Pancreas (tissue), 10 donors: ENCODE results near the gene THSD7A. TPM values are rescaled to one million over a fixed set of nuclear protein-coding genes. Genes with fewer than 3 reads are reported as not detected.

Experiments used
- ATAC-seq, 4 donors: fragments of 200-7000 bp; cut with Tn5 transposase; one replicate each; pipeline versions ENCODE4 v1.8.0 to v1.9.1; 2020; ENCODE audit warnings: mild to moderate bottlenecking in 4 of 4, moderate library complexity in 4 of 4
- DNase-seq, 6 donors: peaks; one replicate each; pipeline ENCODE4 v3.0.0-alpha.2; 2020
- FAIRE-seq: peaks from 2 replicates; lab custom pipeline; 2012; peaks lifted over from hg19 to GRCh38; lab: Jason Lieb, UNC
- H3K27ac ChIP-seq, 4 donors: fragments of 200-600 bp; sonication (generic); 1 replicate in 3 of 4; 2 replicates in 1 of 4; pipeline versions ENCODE4 v1.5.0 to v1.8.0; 2020
- H3K27me3 ChIP-seq, 4 donors: fragments of 200-600 bp; one replicate each; pipeline ENCODE4 v1.8.0; 2021
- H3K36me3 ChIP-seq, 3 donors: fragments of 200-600 bp; sonication (generic) in 1 of 3; one replicate each; pipeline versions ENCODE4 v1.5.0 to v1.8.0; 2020 to 2021
- H3K4me1 ChIP-seq, 3 donors: fragments of 200-600 bp; one replicate each; pipeline ENCODE4 v1.8.0; 2021
- H3K4me3 ChIP-seq, 4 donors: fragments of 200-600 bp; sonication (generic) in 2 of 4; one replicate each; pipeline versions ENCODE4 v1.5.0 to v1.8.0; 2020 to 2021
- H3K9me3 ChIP-seq, 4 donors: fragments of 200-600 bp; one replicate each; pipeline ENCODE4 v1.8.0; 2021
- WGBS, 2 donors: extraction: QIAGEN DNeasy Blood & Tissue Kit; methylation state at CpG; one replicate each; pipeline ENCODE4 v1.1.7; 2013; 5-methylcytosine and 5-hydroxymethylcytosine counted together
- intact Hi-C, 3 donors: fragments of 100-400 bp; cut with DNase I; formaldehyde crosslinking; loops; one replicate each; pipeline versions ENCODE4 v1.11.1 to v1.14.2; 2022
- polyA plus RNA-seq, 2 donors: library from polyadenylated mRNA; stranded (reverse); fragments of 200-250 nt; gene quantifications; one replicate each; pipeline ENCODE4 v1.2.3, GENCODE V29; 2013
- total RNA-seq, 6 donors: library from RNA; stranded (reverse); fragmentation: NEBNext Ultra II Directional in 4 of 6; extraction: Animal tissue kit (Norgen Biotek cat#: 25700) in 4 of 6; gene quantifications; one replicate each; pipeline versions ENCODE4 v1.2.1 to v1.2.4, GENCODE V29; 2021 to 2023
- TF ChIP-seq, protein P1 (sequence below), 4 donors: fragments of 200-600 bp; sonication (generic) in 3 of 4; IDR thresholded peaks; one replicate each; pipeline versions ENCODE4 v1.5.0 to v1.8.0; 2021; ENCODE audit warnings: antibody characterized with exemption in 4 of 4
- donor health status: healthy with polysubstance abuse.
- donor health status: DM: no; HTN: no; CAD: no; lungs with moderate emphysema.
- donor health status: DM: no; HTN: no; CAD: no.
- donor health status: control.
- donor health status: control.
- donor health status: Bipolar disorder and iron deficiency.
- donor health status: DM: yes; HTN: yes; CAD: no.
- donor health status: DM: no; HTN: no; CAD: no.
- donor health status: DM: no; HTN: no; CAD: no.
- donor health status: DM: yes; HTN: yes; CAD: no.

THSD7A gene
- total and polyA plus RNA-seq, 8 donors: 0.30 to 3.7 (median 0.90) TPM

DNA sequence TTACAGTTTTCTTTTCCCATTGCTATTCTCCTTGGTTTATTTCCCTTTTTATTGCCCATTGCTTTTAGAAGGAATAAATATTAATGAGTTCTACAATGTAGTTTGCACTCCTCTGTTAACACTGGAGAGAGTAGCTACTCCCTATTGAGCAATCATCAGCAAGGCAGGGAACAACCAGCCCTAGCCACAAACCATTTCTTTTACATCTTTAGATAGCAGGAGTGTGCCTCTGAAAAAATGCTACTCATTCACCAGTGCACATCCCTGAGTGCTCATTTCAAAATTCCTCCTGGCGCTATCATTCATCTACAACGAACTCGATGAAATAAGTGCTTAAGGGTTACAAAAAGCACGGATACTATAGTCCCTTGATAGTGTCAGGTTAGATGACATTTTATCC lies 252.9 kb downstream of the THSD7A start:
- Histone ChIP-seq H3K9me3 (no peaks in the 10 kb centered on the region), H3K36me3 (no peaks in the 10 kb centered on the region), H3K27ac (no peak overlapping the region), H3K27me3 (no peaks in the 10 kb centered on the region), H3K4me1 (no peaks in the 10 kb centered on the region), H3K4me3 (no peak overlapping the region)
- FAIRE-seq (no peak), DNase-seq (no peak), ATAC-seq (no peak)
- intact Hi-C loops: no loop called here
- 86 to 87% methylated on average over 4 of the region's 4 CpGs for WGBS, 2 donors
- TF ChIP-seq, protein P1, sequence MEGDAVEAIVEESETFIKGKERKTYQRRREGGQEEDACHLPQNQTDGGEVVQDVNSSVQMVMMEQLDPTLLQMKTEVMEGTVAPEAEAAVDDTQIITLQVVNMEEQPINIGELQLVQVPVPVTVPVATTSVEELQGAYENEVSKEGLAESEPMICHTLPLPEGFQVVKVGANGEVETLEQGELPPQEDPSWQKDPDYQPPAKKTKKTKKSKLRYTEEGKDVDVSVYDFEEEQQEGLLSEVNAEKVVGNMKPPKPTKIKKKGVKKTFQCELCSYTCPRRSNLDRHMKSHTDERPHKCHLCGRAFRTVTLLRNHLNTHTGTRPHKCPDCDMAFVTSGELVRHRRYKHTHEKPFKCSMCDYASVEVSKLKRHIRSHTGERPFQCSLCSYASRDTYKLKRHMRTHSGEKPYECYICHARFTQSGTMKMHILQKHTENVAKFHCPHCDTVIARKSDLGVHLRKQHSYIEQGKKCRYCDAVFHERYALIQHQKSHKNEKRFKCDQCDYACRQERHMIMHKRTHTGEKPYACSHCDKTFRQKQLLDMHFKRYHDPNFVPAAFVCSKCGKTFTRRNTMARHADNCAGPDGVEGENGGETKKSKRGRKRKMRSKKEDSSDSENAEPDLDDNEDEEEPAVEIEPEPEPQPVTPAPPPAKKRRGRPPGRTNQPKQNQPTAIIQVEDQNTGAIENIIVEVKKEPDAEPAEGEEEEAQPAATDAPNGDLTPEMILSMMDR (IDR thresholded peaks at IDR 0.05): no peak

DNA sequence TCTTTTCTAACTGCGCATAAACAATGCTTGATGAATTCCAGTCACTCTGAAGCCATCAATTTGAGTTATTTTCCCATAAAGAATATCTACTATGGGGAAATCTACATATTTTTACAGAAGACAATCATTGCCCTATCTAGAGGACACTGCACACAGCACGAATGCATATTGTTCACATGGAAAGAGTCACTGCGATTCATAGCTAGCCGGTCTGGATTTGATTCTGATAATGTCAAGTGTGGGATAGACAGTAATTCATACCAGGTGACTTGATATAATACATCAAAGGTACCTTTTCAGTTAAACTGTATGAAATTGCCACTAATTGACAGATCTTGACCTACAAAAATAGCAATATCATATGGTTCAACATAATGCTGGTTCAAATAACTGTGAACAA lies 255.7 kb downstream of the THSD7A start:
- FAIRE-seq (no peak), ATAC-seq (no peak), DNase-seq (no peak)
- no peak overlapping the region for H3K4me3 ChIP-seq
- H3K27ac ChIP-seq: no peak overlapping the region
- no peaks in the 10 kb centered on the region for H3K27me3 ChIP-seq
- 86 to 87% methylated on average over 4 of the region's 4 CpGs for WGBS, 2 donors
- TF ChIP-seq, protein P1 (IDR thresholded peaks at IDR 0.05): no peak
- intact Hi-C loops: no loop called here
- no peaks in the 10 kb centered on the region for H3K9me3 ChIP-seq
- H3K36me3 ChIP-seq: no peaks in the 10 kb centered on the region
- no peaks in the 10 kb centered on the region for H3K4me1 ChIP-seq

DNA sequence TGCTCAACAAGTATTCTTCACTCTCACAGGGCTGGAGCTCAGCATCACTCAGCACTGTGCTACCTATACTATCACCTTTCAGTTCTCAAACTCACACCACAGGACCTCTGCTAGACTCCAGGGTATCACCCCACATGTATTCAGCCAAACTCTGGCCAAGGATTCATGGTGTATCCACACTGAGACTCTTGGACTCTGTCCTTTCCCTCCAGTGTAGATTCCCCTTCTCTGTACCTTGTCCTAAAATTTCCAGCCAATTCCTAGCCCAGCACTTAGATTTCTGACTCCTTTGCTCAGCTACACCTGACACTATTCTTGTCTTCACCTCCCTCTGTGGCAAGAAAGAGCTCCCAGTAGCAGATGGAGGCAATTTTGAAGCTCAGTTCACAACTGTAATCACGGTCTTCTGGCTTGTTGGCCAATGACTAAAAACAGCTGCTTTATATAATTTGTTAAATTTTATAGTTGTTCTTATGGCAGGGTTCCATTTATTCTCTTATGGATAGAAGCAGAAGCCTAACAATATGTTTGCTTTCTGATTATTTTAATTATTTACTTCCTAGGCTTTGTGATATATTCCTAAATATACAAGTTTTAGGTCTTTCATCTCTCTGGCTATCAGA lies 258.8 kb downstream of the THSD7A start:
- Histone ChIP-seq H3K9me3 (no peaks in the 10 kb centered on the region), H3K36me3 (no peaks in the 10 kb centered on the region), H3K4me3 (no peak overlapping the region), H3K27me3 (no peaks in the 10 kb centered on the region), H3K4me1 (no peaks in the 10 kb centered on the region), H3K27ac (no peak overlapping the region)
- no peak for DNase-seq
- 74 to 80% methylated on average over 1 of the region's 1 CpG for WGBS, 2 donors
- FAIRE-seq: no peak
- TF ChIP-seq, protein P1 (IDR thresholded peaks at IDR 0.05): no peak
- intact Hi-C loops: no loop called here
- ATAC-seq: no peak

DNA sequence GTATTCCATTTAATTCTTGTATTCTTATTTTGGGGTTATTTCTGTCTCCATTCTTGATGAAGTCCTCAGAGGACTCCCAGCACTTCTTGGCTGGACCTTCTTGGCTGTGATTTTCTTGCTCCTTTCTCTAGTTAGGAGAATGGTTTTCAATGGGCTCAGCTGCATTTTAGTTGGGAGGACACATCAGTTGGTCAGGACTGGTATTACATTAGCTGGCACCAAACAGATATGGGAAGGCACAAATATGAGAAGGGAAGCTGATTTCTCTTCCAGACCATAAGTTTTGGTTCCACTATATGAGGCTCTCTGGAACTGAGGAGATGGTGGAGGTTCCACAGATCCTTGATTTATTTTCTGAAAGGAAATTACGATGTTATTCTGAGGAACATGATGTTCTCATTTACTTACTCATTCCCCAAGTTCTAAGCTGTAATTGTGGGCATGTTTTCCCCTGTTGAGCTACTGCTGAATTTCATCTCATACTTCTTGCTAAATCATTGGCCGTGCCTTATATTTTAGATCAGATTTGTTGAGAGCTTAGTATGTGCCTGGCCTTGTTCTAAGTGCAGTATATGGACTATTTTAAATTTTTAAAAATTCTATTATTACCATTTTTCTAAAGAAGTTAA lies 261.0 kb downstream of the THSD7A start:
- FAIRE-seq (no peak), ATAC-seq (no peak), DNase-seq (no peak)
- Histone ChIP-seq H3K9me3 (no peaks in the 10 kb centered on the region), H3K27me3 (no peaks in the 10 kb centered on the region), H3K36me3 (no peaks in the 10 kb centered on the region), H3K4me3 (no peak overlapping the region), H3K4me1 (no peaks in the 10 kb centered on the region), H3K27ac (no peak overlapping the region)
- TF ChIP-seq, protein P1 (IDR thresholded peaks at IDR 0.05): no peak
- intact Hi-C loops: no loop called here
- WGBS, 2 donors: 86 to 92% methylated on average over 2 of the region's 2 CpGs

DNA sequence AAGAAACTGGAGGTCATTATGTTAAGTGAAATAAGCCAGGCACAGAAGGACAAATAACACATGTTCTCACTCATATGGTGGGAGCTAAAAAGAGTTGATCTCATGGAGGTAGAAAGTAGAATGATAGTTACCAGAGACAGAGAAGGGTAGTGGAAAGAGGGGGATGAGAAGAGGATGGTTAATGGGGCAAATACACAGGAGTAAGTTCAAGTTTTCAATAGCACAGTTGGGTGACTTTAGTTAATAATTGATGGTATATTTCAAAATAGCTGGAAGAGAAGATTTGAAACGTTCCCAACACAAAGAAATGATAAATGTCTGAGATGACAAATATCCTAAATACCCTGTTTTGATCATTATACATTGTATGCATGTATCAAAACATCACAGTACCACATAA lies 261.8 kb downstream of the THSD7A start:
- WGBS, 2 donors: 7% methylated on average over 1 of the region's 1 CpG
- TF ChIP-seq, protein P1 (IDR thresholded peaks at IDR 0.05): no peak
- Histone ChIP-seq H3K4me3 (no peak overlapping the region), H3K9me3 (no peaks in the 10 kb centered on the region), H3K27ac (no peak overlapping the region), H3K36me3 (no peaks in the 10 kb centered on the region), H3K4me1 (no peaks in the 10 kb centered on the region), H3K27me3 (no peaks in the 10 kb centered on the region)
- intact Hi-C loops: no loop called here
- no peak for ATAC-seq
- no peak for DNase-seq
- no peak for FAIRE-seq
